ENCODE results near the gene FBXW7. TPM values are rescaled to one million over a fixed set of nuclear protein-coding genes. Genes with fewer than 3 reads are reported as not detected.

FBXW7 gene
- total RNA-seq, 6 experiments from 2014 or later: 12.9 to 25.5 (median 17.6) TPM

DNA sequence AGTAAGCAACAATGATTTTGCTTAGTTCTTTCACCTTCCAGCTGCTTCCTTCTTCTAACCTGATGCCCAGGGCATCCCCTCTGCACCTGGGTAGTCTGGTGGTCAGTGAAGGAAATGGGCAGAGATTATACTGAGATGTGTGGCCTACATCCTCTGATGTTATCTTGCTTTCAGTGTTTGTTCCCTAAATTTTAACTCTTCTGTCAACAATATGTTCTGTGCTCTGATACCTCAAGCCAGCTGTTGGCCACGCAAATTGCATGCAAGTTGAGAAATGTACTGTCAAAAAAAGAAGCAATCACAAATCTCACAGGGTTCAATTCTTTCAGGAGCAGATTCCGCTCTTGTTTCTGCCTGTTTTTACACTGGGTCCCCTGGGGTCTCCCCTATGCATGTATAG is 73.8 kb downstream of the FBXW7 start:
- WGBS (ENCODE audit: insufficient coverage, low coverage, low lambda C conversion rate, missing lambda C conversion rate): 4% methylated on average over 2 of the region's 2 CpGs
- peak; percentile 78 to 89 (median 83) for ATAC-seq
- H3K9me3 ChIP-seq: no peaks in the 10 kb centered on the region
- no peaks in the 10 kb centered on the region for H3K27me3 ChIP-seq
- intact Hi-C loops (cut with DNase I): no loop called here
- no peak for TF ChIP-seq POLR2A (IDR thresholded peaks at IDR 0.05)
- TF ChIP-seq, protein P1, sequence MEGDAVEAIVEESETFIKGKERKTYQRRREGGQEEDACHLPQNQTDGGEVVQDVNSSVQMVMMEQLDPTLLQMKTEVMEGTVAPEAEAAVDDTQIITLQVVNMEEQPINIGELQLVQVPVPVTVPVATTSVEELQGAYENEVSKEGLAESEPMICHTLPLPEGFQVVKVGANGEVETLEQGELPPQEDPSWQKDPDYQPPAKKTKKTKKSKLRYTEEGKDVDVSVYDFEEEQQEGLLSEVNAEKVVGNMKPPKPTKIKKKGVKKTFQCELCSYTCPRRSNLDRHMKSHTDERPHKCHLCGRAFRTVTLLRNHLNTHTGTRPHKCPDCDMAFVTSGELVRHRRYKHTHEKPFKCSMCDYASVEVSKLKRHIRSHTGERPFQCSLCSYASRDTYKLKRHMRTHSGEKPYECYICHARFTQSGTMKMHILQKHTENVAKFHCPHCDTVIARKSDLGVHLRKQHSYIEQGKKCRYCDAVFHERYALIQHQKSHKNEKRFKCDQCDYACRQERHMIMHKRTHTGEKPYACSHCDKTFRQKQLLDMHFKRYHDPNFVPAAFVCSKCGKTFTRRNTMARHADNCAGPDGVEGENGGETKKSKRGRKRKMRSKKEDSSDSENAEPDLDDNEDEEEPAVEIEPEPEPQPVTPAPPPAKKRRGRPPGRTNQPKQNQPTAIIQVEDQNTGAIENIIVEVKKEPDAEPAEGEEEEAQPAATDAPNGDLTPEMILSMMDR (IDR thresholded peaks at IDR 0.05): no peak
- H3K4me1 ChIP-seq: peaks cover 0 to 56% (median 11%) of the 10 kb centered on the region in 4 donors
- DNase-seq: peak in 2 of 3 donors; percentile 33 to 63
- peak overlapping the region in 2 of 3 donors; percentile 12 to 24 for H3K4me3 ChIP-seq
- no peaks in the 10 kb centered on the region for H3K36me3 ChIP-seq
- peak overlapping the region in 2 of 3 donors; percentile 66 to 73 for H3K27ac ChIP-seq

DNA sequence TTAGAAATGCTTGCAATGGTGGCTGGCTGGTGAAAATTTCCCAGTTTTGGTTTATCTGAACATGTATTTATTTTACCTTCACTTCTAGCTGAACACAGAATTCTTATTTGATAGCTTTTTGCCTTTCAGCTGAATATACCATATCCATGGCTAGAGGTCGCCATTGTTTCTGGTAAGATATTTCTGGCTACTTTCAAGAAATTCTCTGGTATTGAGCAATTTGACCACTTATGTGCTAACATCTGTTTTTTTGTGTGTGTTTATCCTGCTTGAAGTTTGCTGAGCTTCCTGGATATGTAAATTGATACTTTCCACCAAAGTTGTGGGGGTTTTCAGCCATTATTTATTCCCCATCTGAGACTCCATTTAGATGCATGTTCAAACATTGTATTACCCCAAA is 75.4 kb downstream of the FBXW7 start:
- DNase-seq (no peak), ATAC-seq (peak; percentile 38 to 64 (median 59))
- peak overlapping the region in 2 of 3 donors; percentile 66 to 69 for H3K27ac ChIP-seq
- H3K4me3 ChIP-seq: no peak overlapping the region
- WGBS (ENCODE audit: insufficient coverage, low coverage, low lambda C conversion rate, missing lambda C conversion rate): 8% methylated on average over 1 of the region's 1 CpG
- H3K27me3 ChIP-seq: no peaks in the 10 kb centered on the region
- intact Hi-C loops (cut with DNase I): no loop called here
- H3K36me3 ChIP-seq: no peaks in the 10 kb centered on the region
- peaks cover 0 to 56% (median 11%) of the 10 kb centered on the region in 4 donors for H3K4me1 ChIP-seq
- TF ChIP-seq POLR2A (IDR thresholded peaks at IDR 0.05): no peak
- TF ChIP-seq, protein P1 (IDR thresholded peaks at IDR 0.05): peak; percentile 20 to 48 (median 31)
- no peaks in the 10 kb centered on the region for H3K9me3 ChIP-seq

DNA sequence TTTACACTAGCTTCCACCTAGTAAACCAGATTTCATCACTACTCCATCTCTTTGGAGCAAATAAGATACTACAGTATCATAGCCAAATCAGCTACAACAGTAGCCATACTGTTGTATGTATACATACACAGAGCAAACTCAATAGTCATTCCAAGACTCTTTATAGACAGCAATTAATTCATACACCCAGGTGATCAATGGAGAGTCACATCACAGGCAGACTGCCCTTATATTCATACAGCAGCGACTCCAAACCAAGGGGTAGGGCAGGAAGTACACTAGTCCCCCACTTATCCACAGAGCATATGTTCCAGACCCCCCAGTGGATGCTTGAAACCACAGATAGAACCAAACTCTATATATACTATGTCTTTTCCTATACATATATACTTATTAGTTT is 76.6 kb downstream of the FBXW7 start:
- TF ChIP-seq, protein P1 (IDR thresholded peaks at IDR 0.05): no peak
- no peak for TF ChIP-seq POLR2A (IDR thresholded peaks at IDR 0.05)

DNA sequence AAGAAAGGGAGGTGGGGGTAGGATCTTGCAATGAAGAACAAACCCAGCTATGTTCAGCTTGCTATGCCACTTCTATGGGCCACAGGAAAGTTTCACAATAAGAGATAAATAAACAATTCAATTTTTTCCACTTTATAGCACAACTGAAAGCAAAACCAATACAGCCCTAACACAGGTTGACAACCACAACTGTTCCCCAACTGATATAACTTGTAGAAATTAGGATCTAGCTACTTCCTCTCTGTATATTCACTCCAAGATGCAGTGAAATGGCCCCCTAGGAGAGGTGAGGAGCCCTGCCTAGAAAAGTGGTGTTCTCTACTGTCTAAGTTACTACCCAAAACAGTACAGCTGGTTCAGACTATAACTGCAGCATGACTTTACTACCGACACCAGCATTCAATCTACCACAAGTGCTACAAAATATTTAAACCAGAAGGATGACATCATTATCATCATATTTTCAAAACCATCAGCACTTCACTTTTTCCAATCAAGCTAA is 77.0 kb downstream of the FBXW7 start:
- WGBS (ENCODE audit: insufficient coverage, low coverage, low lambda C conversion rate, missing lambda C conversion rate): 63% methylated on average over 1 of the region's 1 CpG
- no peak for DNase-seq
- Histone ChIP-seq H3K27me3 (no peaks in the 10 kb centered on the region), H3K4me1 (peaks cover 0 to 48% (median 7%) of the 10 kb centered on the region in 4 donors), H3K27ac (peak overlapping the region; percentile 37 to 81 (median 55)), H3K4me3 (no peak overlapping the region), H3K36me3 (no peaks in the 10 kb centered on the region), H3K9me3 (no peaks in the 10 kb centered on the region)
- TF ChIP-seq POLR2A (IDR thresholded peaks at IDR 0.05): no peak
- TF ChIP-seq, protein P1 (IDR thresholded peaks at IDR 0.05): no peak
- ATAC-seq: peak; percentile 64 to 79 (median 72)
- intact Hi-C loops (cut with DNase I): no loop called here

More for the DNA sequence above, 76.6 kb downstream of the FBXW7 start:
- Histone ChIP-seq H3K27me3 (no peaks in the 10 kb centered on the region), H3K4me1 (peaks cover 0 to 50% (median 9%) of the 10 kb centered on the region in 4 donors), H3K27ac (peak overlapping the region; percentile 37 to 81 (median 55)), H3K36me3 (no peaks in the 10 kb centered on the region), H3K9me3 (no peaks in the 10 kb centered on the region), H3K4me3 (no peak overlapping the region)
- intact Hi-C loops (cut with DNase I): no loop called here
- DNase-seq: no peak
- ATAC-seq: no peak
- 100% methylated on average over 1 of the region's 1 CpG for WGBS (ENCODE audit: insufficient coverage, low coverage, low lambda C conversion rate, missing lambda C conversion rate)
